WTC11 (cell line): ENCODE measurements around the gene ZSWIM2. TPM values are rescaled to one million over a fixed set of nuclear protein-coding genes. Genes with fewer than 3 reads are reported as not detected.
"Not testable (repeated sequence)": the region's sequence is repeated elsewhere in the genome, so short reads cannot be mapped to it uniquely, and the experiment has no call there.

Source experiments
- ATAC-seq: fragments of 200-7000 bp; cut with Tn5 transposase; 2 replicates; pipeline ENCODE4 v1.10.0; 2021; ENCODE audit warnings: mild to moderate bottlenecking, moderate library complexity
- CTCF ChIA-PET: fragments of 300-600 bp; sonication (Branson Sonifier 250); formaldehyde crosslinking; loops from one replicate; lab custom pipeline; 2021; ENCODE audit warnings: antibody characterized with exemption; lab: Charles Lee
- POLR2A ChIA-PET: fragments of 350-600 bp; sonication (Branson Sonifier 250); formaldehyde crosslinking; loops from one replicate; lab custom pipeline; 2021; ENCODE audit warnings: antibody characterized with exemption; lab: Charles Lee
- DNase-seq: peaks from one replicate; pipeline ENCODE4 v3.0.0; 2021; ENCODE audit warnings: low spot score
- H3K27ac Mint-ChIP-seq: 2 replicates; pipeline ENCODE4 v1.8.0; 2021; ENCODE audit warnings: mixed read lengths
- H3K27me3 Mint-ChIP-seq: 2 replicates; pipeline ENCODE4 v1.8.0; 2021; ENCODE audit warnings: low read depth, mild to moderate bottlenecking, moderate library complexity, mixed read lengths
- H3K36me3 Mint-ChIP-seq: 2 replicates; pipeline ENCODE4 v1.8.0; 2021; ENCODE audit warnings: mixed read lengths
- H3K4me1 Mint-ChIP-seq: 2 replicates; pipeline ENCODE4 v1.8.0; 2022; ENCODE audit warnings: mixed read lengths
- H3K4me3 Mint-ChIP-seq: 2 replicates; pipeline ENCODE4 v1.8.0; 2021; ENCODE audit warnings: mild to moderate bottlenecking, moderate library complexity, mixed read lengths
- H3K9me3 Mint-ChIP-seq: 2 replicates; pipeline ENCODE4 v1.8.0; 2021; ENCODE audit warnings: mixed read lengths
- CBFB ChIP-seq: sonication (generic); formaldehyde crosslinking; IDR thresholded peaks from 2 replicates; pipeline ENCODE4 v1.8.1; 2022; ENCODE audit warnings: mild to moderate bottlenecking, low read depth, missing genetic modification reagents
- ESRRA ChIP-seq: sonication (generic); formaldehyde crosslinking; IDR thresholded peaks from 2 replicates; pipeline ENCODE4 v1.8.1; 2022; ENCODE audit warnings: mild to moderate bottlenecking, missing genetic modification reagents, borderline replicate concordance
- FOXJ3 ChIP-seq: sonication (generic); formaldehyde crosslinking; IDR thresholded peaks from 2 replicates; pipeline ENCODE4 v1.9.0; 2021; ENCODE audit warnings: missing genetic modification reagents, mild to moderate bottlenecking, borderline replicate concordance
- GTF2I ChIP-seq: fragments of 250-450 bp; sonication (Bioruptor Pico); conservative IDR thresholded peaks from 2 replicates; pipeline ENCODE4 v1.4.0; 2021; ENCODE audit warnings: mild to moderate bottlenecking
- ZNF263 ChIP-seq: sonication (generic); formaldehyde crosslinking; IDR thresholded peaks from 2 replicates; pipeline ENCODE4 v1.8.1; 2022; ENCODE audit warnings: low read depth, mild to moderate bottlenecking, moderate library complexity, missing genetic modification reagents
- total RNA-seq: library from RNA; stranded (reverse); gene quantifications from 3 replicates; pipeline ENCODE4 v1.2.3, GENCODE V29; 2021
- TF ChIP-seq, protein P1 (sequence below): sonication (generic); formaldehyde crosslinking; IDR thresholded peaks from 2 replicates; pipeline ENCODE4 v1.8.1; 2022; ENCODE audit warnings: low read depth, missing genetic modification reagents, borderline replicate concordance
- TF ChIP-seq, protein P2 (sequence below): sonication (generic); formaldehyde crosslinking; IDR thresholded peaks from 2 replicates; pipeline ENCODE4 v1.8.1; 2022; ENCODE audit warnings: mild to moderate bottlenecking, moderate library complexity, missing genetic modification reagents
- TF ChIP-seq, protein P3 (sequence below): sonication (generic); formaldehyde crosslinking; IDR thresholded peaks from 2 replicates; pipeline ENCODE4 v1.8.1; 2023; ENCODE audit warnings: mild to moderate bottlenecking, moderate library complexity, missing genetic modification reagents
- TF ChIP-seq, protein P4 (sequence below): sonication (generic); formaldehyde crosslinking; IDR thresholded peaks from 2 replicates; pipeline ENCODE4 v1.8.0; 2022; ENCODE audit warnings: mild to moderate bottlenecking, missing genetic modification reagents
- TF ChIP-seq, protein P5 (sequence below): sonication (generic); formaldehyde crosslinking; IDR thresholded peaks from 2 replicates; pipeline ENCODE4 v1.8.0; 2023; ENCODE audit warnings: missing genetic modification reagents, mild to moderate bottlenecking, borderline replicate concordance
- TF ChIP-seq, protein P6 (sequence below): sonication (generic); formaldehyde crosslinking; IDR thresholded peaks from 2 replicates; pipeline ENCODE4 v1.8.1; 2022; ENCODE audit warnings: low read depth, mild to moderate bottlenecking, moderate library complexity, missing genetic modification reagents, borderline replicate concordance

The ZSWIM2 gene
- total RNA-seq, 1 experiment from 2014 or later, result not detected

DNA sequence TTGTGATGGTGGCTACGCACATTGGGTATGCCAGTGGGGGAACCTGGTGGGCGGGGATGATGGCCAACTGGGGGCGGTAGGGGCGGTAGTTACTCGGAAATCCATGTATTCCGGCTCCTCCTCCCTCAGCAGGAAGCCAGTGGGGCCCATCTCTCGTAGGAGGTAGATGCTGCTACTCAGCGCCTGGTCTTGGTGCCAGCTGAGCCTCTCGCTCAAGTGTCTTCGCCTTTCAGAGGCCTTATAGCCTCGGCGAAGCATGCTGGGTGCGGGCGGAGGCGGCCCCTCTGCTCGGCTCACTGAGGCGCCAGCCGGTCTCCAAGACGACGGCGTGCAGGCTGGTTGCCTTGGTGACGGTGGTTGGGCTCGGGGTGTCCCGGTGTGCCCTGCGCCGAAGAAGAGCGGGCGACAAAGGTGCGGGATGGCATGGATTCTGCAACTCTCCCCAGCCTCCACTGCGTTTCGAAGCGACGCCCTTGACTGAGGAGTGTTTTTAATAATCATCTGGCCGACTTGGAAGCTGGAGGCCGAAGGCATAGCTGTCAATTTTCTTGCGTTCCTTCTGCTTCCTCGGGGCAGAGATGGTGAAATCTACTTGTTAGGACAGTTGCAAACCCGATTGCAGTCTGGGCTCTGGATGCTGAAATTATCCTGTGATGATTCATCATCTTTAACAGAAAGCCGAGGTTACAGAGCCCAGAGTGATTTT lies at the start of gene ZSWIM2 (continued):
- TF ChIP-seq, protein P1, sequence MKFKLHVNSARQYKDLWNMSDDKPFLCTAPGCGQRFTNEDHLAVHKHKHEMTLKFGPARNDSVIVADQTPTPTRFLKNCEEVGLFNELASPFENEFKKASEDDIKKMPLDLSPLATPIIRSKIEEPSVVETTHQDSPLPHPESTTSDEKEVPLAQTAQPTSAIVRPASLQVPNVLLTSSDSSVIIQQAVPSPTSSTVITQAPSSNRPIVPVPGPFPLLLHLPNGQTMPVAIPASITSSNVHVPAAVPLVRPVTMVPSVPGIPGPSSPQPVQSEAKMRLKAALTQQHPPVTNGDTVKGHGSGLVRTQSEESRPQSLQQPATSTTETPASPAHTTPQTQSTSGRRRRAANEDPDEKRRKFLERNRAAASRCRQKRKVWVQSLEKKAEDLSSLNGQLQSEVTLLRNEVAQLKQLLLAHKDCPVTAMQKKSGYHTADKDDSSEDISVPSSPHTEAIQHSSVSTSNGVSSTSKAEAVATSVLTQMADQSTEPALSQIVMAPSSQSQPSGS (CRISPR knock-in tag), result no peak

DNA sequence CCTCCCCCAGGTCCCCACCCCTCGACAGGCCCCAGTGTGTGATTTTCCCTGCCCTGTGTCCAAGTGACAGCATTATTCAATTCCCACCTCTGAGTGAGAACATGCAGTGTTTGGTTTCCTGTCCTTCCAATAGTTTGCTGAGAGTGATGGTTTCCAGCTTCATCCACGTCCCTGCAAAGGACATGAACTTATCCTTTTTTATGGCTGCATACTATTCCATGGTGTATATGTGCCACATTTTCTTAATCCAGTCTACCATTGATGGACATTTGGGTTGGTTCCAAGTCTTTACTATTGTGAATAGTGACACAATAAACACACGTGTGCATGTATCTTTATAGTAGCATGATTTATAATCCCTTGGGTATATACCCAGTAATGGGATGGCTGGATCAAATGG lies 47.2 kb upstream of the ZSWIM2 start:
- H3K4me3 Mint-ChIP-seq, ATAC-seq, H3K36me3 Mint-ChIP-seq, H3K4me1 Mint-ChIP-seq, H3K9me3 Mint-ChIP-seq, H3K27me3 Mint-ChIP-seq, DNase-seq, CTCF ChIA-PET, H3K27ac Mint-ChIP-seq, POLR2A ChIA-PET: not testable (repeated sequence)

DNA sequence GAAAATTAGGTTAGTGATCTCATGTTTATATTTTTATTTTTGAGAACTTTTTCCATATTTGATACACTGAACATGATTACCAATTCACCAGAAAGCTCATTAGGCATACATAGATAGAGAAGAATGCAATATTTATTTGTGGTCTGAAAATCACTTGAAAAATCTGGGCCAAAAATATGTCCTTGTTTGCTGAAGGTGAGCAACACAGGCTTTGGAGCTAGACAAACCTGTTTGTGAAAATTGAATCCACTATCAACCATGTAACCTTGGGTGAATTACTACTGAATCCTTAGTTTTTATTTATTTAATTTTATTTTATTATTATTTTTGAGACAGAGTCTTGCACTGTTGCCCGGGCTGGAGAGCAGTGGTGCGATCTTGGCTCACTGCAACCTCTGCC lies 46.5 kb upstream of the ZSWIM2 start:
- H3K4me1 Mint-ChIP-seq, result 0 out of 2 replicates have a peak, but pooled peaks cover 7% of the 10 kb centered on the region
- DNase-seq, result no peak
- H3K9me3 Mint-ChIP-seq, result no peaks in the 10 kb centered on the region; the same call in 1 of the 2 replicates
- ChIA-PET CTCF (interaction anchor here (1.1 kb wide), 1 partner anchor 33 kb away, joined by 3 read pairs; no protein-coding TSS in a partner anchor), POLR2A (no interaction called here)
- no peaks in the 10 kb centered on the region for H3K27me3 Mint-ChIP-seq
- H3K36me3 Mint-ChIP-seq, result no peaks in the 10 kb centered on the region
- no peak overlapping the region for H3K27ac Mint-ChIP-seq
- H3K4me3 Mint-ChIP-seq, result no peak overlapping the region
- ATAC-seq, result no peak
- TF ChIP-seq FOXJ3 (CRISPR knock-in tag) (no peak), ZNF263 (CRISPR knock-in tag) (no peak), ESRRA (no peak), CBFB (no peak), GTF2I (CRISPR knock-in tag) (no peak)
- TF ChIP-seq, protein P2, sequence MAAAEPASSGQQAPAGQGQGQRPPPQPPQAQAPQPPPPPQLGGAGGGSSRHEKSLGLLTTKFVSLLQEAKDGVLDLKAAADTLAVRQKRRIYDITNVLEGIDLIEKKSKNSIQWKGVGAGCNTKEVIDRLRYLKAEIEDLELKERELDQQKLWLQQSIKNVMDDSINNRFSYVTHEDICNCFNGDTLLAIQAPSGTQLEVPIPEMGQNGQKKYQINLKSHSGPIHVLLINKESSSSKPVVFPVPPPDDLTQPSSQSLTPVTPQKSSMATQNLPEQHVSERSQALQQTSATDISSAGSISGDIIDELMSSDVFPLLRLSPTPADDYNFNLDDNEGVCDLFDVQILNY (CRISPR knock-in tag), result no peak
- TF ChIP-seq, protein P3, sequence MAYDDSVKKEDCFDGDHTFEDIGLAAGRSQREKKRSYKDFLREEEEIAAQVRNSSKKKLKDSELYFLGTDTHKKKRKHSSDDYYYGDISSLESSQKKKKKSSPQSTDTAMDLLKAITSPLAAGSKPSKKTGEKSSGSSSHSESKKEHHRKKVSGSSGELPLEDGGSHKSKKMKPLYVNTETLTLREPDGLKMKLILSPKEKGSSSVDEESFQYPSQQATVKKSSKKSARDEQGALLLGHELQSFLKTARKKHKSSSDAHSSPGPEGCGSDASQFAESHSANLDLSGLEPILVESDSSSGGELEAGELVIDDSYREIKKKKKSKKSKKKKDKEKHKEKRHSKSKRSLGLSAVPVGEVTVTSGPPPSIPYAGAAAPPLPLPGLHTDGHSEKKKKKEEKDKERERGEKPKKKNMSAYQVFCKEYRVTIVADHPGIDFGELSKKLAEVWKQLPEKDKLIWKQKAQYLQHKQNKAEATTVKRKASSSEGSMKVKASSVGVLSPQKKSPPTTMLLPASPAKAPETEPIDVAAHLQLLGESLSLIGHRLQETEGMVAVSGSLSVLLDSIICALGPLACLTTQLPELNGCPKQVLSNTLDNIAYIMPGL (CRISPR knock-in tag), result no peak
- TF ChIP-seq, protein P4, sequence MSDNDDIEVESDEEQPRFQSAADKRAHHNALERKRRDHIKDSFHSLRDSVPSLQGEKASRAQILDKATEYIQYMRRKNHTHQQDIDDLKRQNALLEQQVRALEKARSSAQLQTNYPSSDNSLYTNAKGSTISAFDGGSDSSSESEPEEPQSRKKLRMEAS (CRISPR knock-in tag), result no peak
- TF ChIP-seq, protein P5, sequence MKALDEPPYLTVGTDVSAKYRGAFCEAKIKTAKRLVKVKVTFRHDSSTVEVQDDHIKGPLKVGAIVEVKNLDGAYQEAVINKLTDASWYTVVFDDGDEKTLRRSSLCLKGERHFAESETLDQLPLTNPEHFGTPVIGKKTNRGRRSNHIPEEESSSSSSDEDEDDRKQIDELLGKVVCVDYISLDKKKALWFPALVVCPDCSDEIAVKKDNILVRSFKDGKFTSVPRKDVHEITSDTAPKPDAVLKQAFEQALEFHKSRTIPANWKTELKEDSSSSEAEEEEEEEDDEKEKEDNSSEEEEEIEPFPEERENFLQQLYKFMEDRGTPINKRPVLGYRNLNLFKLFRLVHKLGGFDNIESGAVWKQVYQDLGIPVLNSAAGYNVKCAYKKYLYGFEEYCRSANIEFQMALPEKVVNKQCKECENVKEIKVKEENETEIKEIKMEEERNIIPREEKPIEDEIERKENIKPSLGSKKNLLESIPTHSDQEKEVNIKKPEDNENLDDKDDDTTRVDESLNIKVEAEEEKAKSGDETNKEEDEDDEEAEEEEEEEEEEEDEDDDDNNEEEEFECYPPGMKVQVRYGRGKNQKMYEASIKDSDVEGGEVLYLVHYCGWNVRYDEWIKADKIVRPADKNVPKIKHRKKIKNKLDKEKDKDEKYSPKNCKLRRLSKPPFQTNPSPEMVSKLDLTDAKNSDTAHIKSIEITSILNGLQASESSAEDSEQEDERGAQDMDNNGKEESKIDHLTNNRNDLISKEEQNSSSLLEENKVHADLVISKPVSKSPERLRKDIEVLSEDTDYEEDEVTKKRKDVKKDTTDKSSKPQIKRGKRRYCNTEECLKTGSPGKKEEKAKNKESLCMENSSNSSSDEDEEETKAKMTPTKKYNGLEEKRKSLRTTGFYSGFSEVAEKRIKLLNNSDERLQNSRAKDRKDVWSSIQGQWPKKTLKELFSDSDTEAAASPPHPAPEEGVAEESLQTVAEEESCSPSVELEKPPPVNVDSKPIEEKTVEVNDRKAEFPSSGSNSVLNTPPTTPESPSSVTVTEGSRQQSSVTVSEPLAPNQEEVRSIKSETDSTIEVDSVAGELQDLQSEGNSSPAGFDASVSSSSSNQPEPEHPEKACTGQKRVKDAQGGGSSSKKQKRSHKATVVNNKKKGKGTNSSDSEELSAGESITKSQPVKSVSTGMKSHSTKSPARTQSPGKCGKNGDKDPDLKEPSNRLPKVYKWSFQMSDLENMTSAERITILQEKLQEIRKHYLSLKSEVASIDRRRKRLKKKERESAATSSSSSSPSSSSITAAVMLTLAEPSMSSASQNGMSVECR (CRISPR knock-in tag), result no peak
- TF ChIP-seq, protein P6, sequence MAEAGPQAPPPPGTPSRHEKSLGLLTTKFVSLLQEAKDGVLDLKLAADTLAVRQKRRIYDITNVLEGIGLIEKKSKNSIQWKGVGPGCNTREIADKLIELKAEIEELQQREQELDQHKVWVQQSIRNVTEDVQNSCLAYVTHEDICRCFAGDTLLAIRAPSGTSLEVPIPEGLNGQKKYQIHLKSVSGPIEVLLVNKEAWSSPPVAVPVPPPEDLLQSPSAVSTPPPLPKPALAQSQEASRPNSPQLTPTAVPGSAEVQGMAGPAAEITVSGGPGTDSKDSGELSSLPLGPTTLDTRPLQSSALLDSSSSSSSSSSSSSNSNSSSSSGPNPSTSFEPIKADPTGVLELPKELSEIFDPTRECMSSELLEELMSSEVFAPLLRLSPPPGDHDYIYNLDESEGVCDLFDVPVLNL (CRISPR knock-in tag), result no peak
